Glutamatergic neuron (in vitro differentiated cells): ENCODE data around the gene CHD1L. TPM values are rescaled to one million over a fixed set of nuclear protein-coding genes. Genes with fewer than 3 reads are reported as not detected.

Source experiments
- DNase-seq: peaks from one replicate; pipeline ENCODE4 v3.0.0; 2022
- H3K27ac Mint-ChIP-seq: one replicate; pipeline ENCODE4 v1.8.0; 2020; ENCODE audit warnings: mild to moderate bottlenecking, mixed read lengths, inconsistent platforms; ENCODE audit not compliant: unreplicated experiment
- H3K27me3 Mint-ChIP-seq: one replicate; pipeline ENCODE4 v1.8.0; 2020; ENCODE audit warnings: mild to moderate bottlenecking, moderate library complexity, mixed read lengths, inconsistent platforms; ENCODE audit not compliant: unreplicated experiment
- H3K36me3 Mint-ChIP-seq: one replicate; pipeline ENCODE4 v1.8.0; 2020; ENCODE audit warnings: mild to moderate bottlenecking, mixed read lengths, inconsistent platforms; ENCODE audit not compliant: unreplicated experiment
- H3K4me1 Mint-ChIP-seq: one replicate; pipeline ENCODE4 v1.8.0; 2020; ENCODE audit warnings: mild to moderate bottlenecking, low read depth, mixed read lengths, inconsistent platforms; ENCODE audit not compliant: unreplicated experiment
- H3K4me3 Mint-ChIP-seq: one replicate; pipeline ENCODE4 v1.8.0; 2020; ENCODE audit warnings: mild to moderate bottlenecking, mixed read lengths, inconsistent platforms; ENCODE audit not compliant: unreplicated experiment
- H3K9me3 Mint-ChIP-seq: one replicate; pipeline ENCODE4 v1.8.0; 2020; ENCODE audit warnings: mild to moderate bottlenecking, moderate library complexity, mixed read lengths, inconsistent platforms; ENCODE audit not compliant: unreplicated experiment
- total RNA-seq: library from RNA; stranded (reverse); fragmentation: NEBNext Ultra II Directional; extraction: Animal tissue kit (Norgen Biotek cat#: 25700); gene quantifications from one replicate; pipeline ENCODE4 v1.2.1, GENCODE V29; 2021; ENCODE audit not compliant: unreplicated experiment
- TF ChIP-seq, protein P1 (sequence below): fragments of 200-600 bp; sonication (generic); IDR thresholded peaks from one replicate; pipeline ENCODE4 v1.5.0; 2021; ENCODE audit not compliant: partially characterized antibody, unreplicated experiment

The CHD1L gene
- total RNA-seq, 1 donor from 2014 or later: 35.2 TPM

DNA sequence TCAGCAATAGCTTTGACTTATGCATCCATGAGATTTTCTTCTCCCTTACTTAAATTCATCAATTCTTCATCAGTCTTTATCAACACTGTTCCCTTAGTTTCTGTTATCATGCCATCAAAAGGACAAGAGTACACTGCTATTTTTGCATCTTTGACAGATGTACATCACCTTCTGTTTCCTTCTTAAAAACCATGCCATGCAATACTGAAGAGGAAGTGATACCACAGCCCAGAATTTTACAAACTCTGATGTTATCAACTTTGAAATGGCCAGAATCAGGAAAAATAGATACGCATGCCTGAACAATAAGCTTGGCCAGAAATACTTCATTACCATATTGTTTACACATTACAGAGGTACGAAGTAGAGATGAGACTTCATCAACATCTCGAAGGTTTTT is 38.4 kb upstream of the CHD1L start:
- peaks cover under 1% of the 10 kb centered on the region for H3K27me3 Mint-ChIP-seq
- no peaks in the 10 kb centered on the region for H3K4me1 Mint-ChIP-seq
- H3K9me3 Mint-ChIP-seq: no peaks in the 10 kb centered on the region
- TF ChIP-seq, protein P1, sequence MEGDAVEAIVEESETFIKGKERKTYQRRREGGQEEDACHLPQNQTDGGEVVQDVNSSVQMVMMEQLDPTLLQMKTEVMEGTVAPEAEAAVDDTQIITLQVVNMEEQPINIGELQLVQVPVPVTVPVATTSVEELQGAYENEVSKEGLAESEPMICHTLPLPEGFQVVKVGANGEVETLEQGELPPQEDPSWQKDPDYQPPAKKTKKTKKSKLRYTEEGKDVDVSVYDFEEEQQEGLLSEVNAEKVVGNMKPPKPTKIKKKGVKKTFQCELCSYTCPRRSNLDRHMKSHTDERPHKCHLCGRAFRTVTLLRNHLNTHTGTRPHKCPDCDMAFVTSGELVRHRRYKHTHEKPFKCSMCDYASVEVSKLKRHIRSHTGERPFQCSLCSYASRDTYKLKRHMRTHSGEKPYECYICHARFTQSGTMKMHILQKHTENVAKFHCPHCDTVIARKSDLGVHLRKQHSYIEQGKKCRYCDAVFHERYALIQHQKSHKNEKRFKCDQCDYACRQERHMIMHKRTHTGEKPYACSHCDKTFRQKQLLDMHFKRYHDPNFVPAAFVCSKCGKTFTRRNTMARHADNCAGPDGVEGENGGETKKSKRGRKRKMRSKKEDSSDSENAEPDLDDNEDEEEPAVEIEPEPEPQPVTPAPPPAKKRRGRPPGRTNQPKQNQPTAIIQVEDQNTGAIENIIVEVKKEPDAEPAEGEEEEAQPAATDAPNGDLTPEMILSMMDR: no peak
- no peaks in the 10 kb centered on the region for H3K36me3 Mint-ChIP-seq
- H3K27ac Mint-ChIP-seq: no peak overlapping the region
- DNase-seq: no peak
- H3K4me3 Mint-ChIP-seq: no peak overlapping the region

DNA sequence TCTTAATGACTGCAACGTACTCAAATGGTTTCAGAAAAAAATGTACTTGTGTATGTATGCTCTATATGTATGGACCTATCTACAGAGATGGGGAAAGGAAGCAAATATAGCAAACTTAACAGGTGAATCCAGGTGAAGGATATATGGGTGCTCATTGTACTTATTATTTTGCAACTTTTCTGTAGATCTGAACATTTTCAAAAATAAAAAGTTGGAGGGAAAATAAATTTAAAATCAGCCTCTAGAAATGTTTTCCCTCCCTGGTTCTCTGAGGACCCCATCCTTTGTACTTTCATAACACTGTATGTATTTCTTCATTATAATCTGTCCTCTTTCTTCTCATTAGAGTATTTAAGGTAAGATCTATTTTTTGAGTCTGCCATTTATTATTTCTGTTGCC is 35.3 kb upstream of the CHD1L start:
- Mint-ChIP-seq H3K4me1 (no peaks in the 10 kb centered on the region), H3K4me3 (no peak overlapping the region), H3K9me3 (no peaks in the 10 kb centered on the region), H3K27ac (no peak overlapping the region), H3K36me3 (no peaks in the 10 kb centered on the region), H3K27me3 (no peaks in the 10 kb centered on the region)
- TF ChIP-seq, protein P1: no peak
- DNase-seq: no peak

DNA sequence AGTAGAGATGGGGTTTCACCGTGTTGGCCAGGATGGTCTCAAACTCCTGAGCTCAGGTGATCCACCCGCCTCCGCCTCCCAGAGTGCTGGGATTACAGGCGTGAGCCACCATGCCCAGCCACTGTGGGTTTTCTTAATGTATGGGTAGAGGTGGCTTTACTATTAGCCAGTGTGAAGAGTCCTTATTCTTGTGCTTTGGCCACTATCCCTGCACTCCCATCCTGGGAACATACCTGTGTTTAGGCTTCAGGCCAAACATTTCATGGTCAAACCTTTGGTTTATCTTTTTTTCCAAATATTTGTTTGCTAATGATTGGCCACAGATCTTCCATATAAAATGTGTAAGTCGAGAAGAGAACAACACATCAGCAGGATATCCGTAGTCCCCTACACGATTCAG is 33.9 kb upstream of the CHD1L start:
- Mint-ChIP-seq H3K9me3 (no peaks in the 10 kb centered on the region), H3K4me1 (no peaks in the 10 kb centered on the region), H3K27me3 (no peaks in the 10 kb centered on the region), H3K4me3 (no peak overlapping the region), H3K36me3 (no peaks in the 10 kb centered on the region), H3K27ac (no peak overlapping the region)
- no peak for DNase-seq
- TF ChIP-seq, protein P1: no peak

DNA sequence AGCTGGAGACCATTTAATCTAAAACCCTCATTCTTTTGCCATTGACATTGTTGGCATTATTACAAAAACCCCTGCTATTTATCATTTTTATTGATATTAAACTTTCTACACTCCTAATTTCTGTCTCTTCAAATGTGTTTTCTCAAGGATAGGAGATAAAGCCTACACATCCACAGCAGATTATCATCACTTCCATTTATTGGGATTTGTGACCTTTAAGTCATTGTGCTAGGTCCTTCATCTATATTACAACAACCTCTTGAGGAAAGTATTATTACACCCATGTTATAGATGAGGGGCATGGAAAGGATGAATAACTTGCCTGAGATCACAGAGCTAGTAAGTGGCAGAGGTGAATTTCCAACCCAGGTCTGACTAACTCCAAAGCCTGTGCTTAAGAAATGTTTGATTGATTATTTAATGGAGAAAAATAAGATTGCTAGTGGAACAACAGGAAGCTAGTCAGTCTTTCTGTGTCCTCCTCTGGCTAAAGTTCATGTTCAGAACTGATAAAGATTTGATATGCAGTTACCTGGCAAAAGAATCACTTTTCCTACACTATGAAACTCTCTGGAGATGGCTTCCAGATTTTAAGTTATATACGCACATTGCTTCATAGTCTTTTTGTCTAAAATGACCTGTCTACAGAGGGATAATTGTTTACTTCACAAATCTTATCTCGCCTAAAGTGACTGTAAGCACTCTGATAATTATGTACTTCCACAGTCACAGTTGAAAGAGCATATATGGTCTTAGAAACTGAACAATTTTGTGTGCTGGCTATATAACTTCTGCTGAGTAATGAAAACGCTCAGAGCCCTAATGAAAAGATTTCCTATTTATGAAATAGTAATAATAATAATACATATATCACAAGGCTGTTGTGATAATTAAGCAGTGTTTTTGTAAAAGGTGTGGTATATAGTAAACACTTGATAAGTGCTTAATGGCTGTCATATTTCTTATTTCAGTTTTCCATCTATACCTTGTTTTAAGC is 32.4 kb upstream of the CHD1L start:
- H3K27me3 Mint-ChIP-seq: no peaks in the 10 kb centered on the region
- no peak overlapping the region for H3K27ac Mint-ChIP-seq
- no peak overlapping the region for H3K4me3 Mint-ChIP-seq
- H3K36me3 Mint-ChIP-seq: no peaks in the 10 kb centered on the region
- DNase-seq: no peak
- TF ChIP-seq, protein P1: no peak
- no peaks in the 10 kb centered on the region for H3K4me1 Mint-ChIP-seq
- H3K9me3 Mint-ChIP-seq: peaks cover 1% of the 10 kb centered on the region

DNA sequence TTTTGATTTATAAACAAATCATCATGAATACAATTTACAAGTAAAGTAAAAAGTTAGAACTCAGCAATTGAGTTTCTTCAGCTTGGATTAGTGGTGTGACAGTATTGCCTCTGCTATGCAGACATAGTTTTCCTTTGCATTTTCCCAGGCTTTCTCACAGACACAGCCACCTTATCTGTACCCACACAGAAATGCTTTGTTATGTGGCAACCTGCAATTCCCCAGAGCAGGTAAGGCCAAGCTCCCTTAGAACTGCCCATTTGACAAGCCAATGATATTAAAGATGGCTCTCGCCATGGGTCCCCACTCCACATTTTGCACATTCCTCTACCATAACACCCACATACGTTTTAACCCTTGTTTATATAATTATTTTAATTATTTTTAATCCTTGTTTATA is 31.5 kb upstream of the CHD1L start:
- no peak for DNase-seq
- no peaks in the 10 kb centered on the region for H3K27me3 Mint-ChIP-seq
- no peaks in the 10 kb centered on the region for H3K4me1 Mint-ChIP-seq
- no peak overlapping the region for H3K27ac Mint-ChIP-seq
- H3K9me3 Mint-ChIP-seq: peaks cover 1% of the 10 kb centered on the region
- H3K36me3 Mint-ChIP-seq: no peaks in the 10 kb centered on the region
- TF ChIP-seq, protein P1: no peak
- H3K4me3 Mint-ChIP-seq: no peak overlapping the region
